A204.1 (cell line): ENCODE results near the gene CHM.

Source experiments
- FAIRE-seq: peaks from 2 replicates; lab custom pipeline; 2012; peaks lifted over from hg19 to GRCh38; lab: Jason Lieb, UNC

The CHM gene

DNA sequence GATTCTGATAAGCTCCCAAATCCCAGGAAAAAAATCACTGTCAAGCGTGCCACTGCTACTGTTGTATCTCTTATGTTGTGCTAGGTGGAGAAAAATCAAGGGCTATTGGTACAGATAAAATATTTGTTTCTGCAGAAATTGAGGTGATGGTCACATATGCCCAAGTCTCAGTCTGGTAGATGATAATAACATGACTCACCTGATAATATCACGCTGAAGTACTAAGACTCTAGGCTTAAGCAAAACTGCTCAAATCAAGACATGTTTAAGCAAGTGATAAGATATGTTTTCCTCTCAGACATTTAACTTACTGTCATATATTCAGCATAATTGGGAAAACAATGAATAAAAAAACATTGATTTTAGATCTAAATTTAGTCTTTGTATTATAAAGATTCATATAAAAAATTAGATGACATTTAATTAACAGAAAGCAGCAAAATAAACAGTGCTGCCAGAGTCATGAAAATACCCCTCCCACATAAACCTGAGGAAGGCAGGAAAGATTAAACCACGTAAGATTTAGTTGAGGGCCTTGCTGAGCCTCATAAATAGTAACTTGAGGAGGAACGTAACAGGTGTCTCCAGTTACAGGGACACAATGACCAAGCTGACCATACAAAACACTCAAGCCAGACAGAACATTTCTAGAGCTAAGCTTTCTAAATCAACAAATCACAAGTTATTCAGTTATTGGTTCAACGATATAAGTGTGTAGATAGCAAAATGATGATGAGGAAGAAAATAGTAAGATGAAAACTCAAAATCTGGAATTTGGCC lies 143.5 kb downstream of the CHM start:
- FAIRE-seq, result no peak

DNA sequence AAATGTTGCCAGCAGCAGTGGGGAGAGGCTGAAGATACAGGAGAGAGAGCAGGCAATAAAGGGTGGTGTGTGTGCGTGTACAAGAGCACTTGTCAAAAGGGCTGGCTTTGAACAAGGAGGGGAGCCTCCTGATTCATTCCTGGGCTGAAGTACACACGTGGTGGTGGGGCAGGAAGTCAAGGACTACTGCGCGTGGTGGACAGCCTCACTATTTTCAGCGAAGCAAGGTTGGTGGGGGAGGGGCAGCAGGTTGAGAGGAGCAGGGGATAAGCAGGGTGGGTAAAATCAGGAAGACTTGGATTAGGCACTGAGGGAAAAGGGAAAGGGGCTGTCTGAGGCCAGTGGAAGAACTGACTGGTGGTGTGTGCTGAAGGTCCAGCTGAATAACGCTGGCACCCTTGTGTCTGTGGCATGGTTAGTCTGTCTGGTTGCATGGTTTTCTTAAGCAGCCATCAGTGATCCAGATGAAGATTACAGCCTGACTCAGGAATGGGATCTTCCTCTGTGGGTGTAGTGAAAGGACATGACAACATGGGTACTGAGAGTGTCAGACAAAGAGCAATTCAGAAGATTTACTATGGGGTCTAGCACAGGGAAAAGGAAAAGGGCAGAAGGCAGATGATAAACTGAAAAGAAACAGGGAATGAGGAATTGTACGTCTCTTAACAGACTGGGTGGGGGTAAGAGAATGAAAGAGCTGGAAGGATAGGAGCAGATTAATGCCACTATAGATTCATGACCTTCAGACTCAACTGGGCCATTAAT lies 149.8 kb downstream of the CHM start:
- FAIRE-seq, result no peak

DNA sequence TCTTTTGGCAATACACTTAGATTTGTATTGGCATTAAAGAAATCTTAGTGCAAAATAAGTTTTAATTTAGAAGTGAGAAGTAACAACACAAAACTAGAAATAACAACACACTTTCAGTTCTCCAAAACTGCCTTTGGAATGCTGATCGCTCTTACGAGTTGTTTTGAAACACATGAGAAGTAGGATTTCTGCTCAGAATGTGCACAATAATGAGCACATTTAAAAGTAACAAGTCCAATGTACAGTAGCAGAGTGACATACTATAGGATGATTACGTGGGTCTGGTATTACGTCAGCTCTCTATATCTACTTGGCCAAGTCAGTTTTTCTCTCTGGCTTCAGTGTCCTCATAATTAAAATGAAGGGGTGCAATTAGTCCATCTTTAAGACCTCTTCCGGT lies 164.8 kb downstream of the CHM start:
- no peak for FAIRE-seq

- FAIRE-seq, result no peak
Measured at GRCh38 chrX:85870585-85870984, 176.8 kb downstream of the CHM start.

- FAIRE-seq, result no peak
Measured at GRCh38 chrX:85865324-85865723, 182.0 kb downstream of the CHM start.

DNA sequence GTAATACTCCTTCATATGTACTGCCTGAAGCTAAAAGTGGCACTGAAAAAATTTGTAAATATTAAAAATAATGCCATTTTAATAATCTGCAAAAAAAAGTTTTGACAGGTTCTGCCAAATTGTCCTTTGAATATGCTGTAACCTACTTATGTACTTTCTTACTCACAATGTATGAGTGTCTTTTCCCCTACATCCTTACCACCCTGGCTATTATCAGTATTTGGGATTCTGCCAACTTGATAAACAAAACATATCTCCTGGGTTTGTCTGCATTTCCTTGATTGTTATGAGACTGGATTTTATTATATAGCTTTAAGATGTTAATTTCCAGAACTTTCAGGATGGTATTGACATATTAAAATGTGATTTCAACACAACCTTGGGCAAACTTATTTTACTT lies 187.9 kb downstream of the CHM start:
- no peak for FAIRE-seq

GRCh38 chrX:85851418-85851817 lies 195.9 kb downstream of the CHM start:
- no peak for FAIRE-seq

GRCh38 chrX:85836868-85837267 lies 210.5 kb downstream of the CHM start:
- no peak for FAIRE-seq

DNA sequence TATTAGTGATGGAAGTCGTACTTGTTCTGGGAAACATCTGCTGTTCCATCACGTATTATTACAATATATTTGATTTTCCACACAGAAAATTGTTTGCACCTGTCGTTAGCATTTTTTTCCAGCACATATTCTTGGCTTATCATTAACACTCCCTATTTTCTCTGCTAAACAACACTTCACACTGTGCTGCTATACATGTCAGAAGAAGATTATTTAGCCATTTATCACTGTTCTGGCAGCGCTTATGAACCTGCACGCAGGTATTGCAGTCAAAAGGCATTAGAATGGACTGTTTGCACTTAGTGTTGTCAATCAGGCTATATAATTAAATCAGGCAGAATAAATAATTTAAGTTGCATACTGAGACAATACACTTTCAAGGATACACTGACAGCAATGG lies 218.6 kb downstream of the CHM start:
- no peak for FAIRE-seq

DNA sequence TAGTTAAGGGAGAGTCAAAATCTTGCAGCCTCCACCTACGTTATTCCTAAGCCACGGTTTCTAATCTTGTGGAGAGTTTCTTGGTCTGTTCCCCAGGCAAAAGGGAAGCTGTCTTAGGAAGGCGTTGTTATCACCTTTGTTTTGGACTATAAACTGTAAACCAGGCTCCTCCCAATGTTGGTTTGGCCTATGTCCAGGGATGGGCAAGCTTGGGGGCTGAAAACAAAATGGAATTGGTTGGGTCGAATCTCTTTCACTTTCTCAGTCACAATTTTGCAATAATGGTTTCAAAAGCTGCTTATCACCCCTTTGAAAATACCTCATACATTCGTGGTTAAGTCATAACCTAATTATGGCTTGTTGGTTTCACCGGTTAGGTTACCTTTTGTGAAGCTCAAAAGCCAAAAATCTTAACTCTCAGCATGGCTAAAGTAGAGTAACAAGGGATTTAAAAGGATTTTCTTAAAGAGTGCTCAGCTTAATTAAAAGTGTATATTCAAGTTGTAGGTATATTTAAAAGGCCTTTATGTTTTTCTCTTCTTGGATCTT lies 232.1 kb downstream of the CHM start:
- no peak for FAIRE-seq
